Fibroblast of pulmonary artery (primary cell): Measurements from ENCODE around the gene EDEM1.

Experiments used
- DNase-seq: peaks from one replicate; pipeline ENCODE4 v3.0.0-alpha.2; 2010; ENCODE audit warnings: low read depth
- H3K4me3 ChIP-seq: replicated peaks from 2 replicates; pipeline ENCODE4 v1.5.1; 2011; ENCODE audit warnings: low read depth, mild to moderate bottlenecking, control low read depth, low read length, moderate library complexity
- TF ChIP-seq, protein P1 (sequence below): IDR thresholded peaks from 2 replicates; pipeline ENCODE4 v1.5.1; 2011; ENCODE audit warnings: mild to moderate bottlenecking, control low read depth, low read length, inconsistent platforms; ENCODE audit errors: missing control alignments

Gene EDEM1

DNA sequence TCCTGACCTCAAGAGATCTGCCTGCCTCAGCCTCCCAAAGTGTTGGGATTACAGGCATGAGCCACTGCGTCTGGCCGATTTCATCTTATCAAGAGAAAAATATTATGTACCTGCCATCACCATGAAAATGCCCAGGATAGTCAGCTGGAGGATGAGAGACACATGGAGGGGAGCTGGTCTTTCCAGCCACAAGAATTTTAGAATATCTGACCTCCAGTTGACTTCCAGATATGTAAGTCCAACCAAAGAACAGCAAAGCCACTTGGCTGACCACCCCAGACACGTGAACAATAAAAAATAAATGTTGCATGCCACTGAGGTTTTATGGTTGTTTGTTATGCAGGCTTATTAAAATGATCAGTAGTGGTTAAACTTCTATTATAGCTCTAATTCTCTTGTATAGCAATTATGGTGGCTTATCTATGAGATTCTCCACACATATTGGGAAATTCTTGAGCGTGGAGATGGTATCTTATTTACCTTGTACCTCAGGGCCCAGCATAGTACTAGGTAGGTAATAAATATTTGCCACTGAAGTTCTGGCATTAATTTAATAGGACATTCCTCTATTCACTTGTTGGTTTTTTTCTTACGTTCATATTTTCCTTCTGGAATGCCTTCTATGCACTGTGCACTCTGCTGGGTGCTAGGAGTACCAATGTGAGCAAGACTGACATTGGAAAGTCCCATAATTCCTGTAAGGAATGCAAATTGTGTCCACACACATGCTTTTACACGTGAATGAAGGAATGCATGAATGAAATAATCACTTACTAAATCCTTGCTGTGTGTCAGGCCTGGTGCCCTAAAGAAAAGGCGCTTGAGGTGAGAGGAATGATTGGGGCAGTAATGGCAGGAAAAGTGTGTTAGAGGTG lies 77.6 kb downstream of the EDEM1 start:
- DNase-seq, result no peak
- no peak overlapping the region for H3K4me3 ChIP-seq
- TF ChIP-seq, protein P1, sequence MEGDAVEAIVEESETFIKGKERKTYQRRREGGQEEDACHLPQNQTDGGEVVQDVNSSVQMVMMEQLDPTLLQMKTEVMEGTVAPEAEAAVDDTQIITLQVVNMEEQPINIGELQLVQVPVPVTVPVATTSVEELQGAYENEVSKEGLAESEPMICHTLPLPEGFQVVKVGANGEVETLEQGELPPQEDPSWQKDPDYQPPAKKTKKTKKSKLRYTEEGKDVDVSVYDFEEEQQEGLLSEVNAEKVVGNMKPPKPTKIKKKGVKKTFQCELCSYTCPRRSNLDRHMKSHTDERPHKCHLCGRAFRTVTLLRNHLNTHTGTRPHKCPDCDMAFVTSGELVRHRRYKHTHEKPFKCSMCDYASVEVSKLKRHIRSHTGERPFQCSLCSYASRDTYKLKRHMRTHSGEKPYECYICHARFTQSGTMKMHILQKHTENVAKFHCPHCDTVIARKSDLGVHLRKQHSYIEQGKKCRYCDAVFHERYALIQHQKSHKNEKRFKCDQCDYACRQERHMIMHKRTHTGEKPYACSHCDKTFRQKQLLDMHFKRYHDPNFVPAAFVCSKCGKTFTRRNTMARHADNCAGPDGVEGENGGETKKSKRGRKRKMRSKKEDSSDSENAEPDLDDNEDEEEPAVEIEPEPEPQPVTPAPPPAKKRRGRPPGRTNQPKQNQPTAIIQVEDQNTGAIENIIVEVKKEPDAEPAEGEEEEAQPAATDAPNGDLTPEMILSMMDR, result no peak

- H3K4me3 ChIP-seq, result no peak overlapping the region
- DNase-seq, result no peak
- TF ChIP-seq, protein P1, result no peak
Measured at GRCh38 chr3:5267252-5267651, 79.7 kb downstream of the EDEM1 start.

GRCh38 chr3:5267889-5268288 lies 80.4 kb downstream of the EDEM1 start:
- DNase-seq, result no peak
- no peak overlapping the region for H3K4me3 ChIP-seq
- TF ChIP-seq, protein P1, result no peak
